Activated effector memory CD4-positive, alpha-beta T cell treated with Interleukin-2 at 50 U/mL for 16 hours (primary cell): ENCODE results near the gene TBC1D8.

ENCODE experiments used
- DNase-seq: peaks from one replicate; pipeline ENCODE4 v3.0.0-alpha.2; 2020

Gene TBC1D8

DNA sequence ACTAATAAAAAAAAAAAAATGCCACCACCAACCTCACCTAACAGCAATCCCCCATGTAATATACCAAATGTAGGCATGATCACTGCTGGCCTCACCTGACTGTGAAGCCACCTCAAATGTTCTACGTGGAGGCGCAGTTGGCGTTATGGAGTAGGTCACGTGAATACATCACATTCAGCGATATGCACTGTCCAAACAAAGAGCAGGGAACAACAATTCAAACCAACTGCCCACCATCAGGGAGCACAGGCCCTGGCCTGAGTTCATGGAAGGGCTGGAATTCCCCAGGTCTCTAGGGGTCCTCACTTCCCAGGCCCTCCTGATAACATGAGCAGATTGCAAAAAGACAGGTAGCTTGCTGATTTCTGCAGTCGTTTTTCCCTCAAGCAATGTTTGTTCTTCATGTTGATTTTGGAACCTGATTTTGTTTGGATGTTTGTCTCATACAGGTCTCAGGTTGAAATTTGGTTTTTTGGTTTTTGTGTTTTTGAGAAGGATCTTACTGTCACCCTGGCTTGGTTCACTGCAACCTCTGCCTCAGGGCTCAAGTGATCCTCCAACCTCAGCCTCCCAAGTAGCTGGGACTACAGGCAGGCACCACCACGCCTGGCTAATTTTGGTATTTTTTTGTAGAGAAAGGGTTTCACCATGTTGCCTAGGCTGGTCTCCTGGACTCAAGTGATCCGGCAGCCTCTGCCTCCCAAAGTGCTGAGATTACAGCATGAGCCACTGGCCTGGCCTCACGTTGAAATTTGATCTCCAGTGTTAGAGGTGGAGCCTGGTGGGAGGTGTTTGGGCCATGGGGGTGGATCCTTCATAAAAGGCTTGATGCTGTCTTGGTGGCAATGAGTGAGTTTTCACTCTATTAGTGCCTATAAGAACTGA, 15.5 kb downstream of the TBC1D8 start:
- DNase-seq: no peak

DNA sequence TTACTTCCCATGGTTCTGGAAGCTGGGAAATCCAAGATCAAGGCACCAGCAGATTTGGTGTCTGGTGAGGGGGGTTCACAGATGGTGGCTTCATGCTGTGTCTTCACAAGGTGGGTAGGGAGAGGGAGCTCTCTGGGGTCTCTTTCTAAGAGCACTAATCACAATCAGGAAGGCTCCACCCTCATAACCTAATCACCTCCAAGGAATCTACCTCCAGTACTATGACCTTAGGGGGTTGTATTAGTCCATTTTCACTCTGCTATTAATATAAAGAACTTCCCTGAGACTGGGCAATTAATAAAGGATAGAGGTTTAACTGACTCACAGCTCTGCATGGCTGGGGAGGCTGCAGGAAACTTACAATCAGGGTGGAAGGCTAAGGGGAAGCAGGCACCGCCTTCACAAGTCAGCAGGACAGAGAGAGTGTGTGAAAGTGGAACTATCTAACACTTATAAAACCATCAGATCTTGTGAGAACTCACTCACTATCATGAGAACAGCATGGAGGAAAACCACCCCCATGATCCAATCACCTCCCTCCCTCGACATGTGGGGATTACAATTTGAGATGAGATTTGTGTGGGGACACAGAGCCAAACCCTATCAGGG, 17.6 kb downstream of the TBC1D8 start:
- no peak for DNase-seq

DNA sequence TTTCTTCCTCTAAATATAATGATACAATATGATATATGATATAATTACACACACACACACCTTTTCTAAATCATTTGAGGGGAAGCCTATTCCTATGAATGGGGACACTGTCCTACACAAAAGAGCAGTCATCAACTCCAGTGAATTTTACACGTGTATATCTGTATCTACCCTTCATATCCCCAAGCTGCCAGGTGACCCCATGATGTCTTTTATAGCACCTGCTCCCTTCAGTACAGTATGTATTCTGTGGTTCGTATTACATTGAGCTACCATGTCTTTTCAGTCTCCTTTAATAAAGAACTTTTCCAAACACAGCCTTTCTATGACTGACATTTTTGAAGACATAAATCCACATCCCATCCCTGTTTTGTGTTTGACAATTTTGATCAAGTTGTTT, 19.0 kb downstream of the TBC1D8 start:
- no peak for DNase-seq

DNA sequence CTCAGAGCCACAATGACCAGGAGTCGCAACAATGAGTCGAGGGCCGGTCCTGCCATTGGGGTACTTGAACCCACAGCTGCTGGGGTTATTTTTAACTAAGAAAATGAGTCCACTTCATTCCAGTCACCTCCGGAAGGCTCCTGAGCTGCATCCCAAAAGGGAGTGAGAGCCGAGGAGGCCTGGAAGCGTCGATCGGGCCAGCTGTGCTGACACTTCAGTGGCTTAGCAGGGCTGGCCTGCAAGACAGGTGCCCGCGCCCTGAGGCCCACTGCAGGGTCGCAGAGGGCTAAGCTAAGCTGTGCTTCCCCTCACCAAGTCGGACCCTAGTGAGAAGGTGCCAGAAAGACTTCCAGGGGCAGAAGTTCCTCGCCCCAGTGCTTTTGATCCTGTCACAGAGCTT, 21.1 kb downstream of the TBC1D8 start:
- DNase-seq: no peak

DNA sequence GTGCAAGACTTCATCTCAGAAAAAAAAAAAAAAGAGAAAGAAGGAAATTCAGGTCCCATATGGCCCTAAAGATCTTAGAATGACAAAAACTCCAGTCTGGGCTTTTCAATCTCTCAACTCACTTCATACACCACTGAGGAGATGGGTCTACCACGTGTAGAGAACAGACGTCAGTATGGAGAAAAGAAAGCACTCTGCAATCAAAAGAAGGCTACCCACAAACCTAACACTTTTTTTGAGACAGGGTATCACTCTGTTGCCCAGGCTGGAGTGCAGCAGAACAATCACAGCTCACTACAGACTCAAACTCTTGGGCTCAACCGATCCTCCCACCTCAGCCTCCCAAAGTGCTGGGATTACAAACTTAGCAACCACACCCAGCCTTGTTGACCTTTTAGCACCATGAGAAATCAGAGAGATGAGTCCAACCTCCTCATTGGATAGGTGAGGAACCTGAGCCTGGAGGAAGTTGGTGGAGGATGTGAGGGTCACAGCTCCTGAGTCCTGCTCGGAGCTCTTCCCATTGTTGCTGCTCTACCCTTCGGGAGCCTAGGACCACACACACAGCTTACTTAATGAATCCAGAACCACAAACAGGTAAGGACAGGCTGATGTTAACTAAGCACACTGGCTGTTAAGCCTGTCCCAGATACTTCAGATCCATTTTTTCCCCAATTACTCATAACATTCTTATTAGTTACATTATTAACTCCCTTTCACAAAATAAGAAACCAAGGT, 23.7 kb downstream of the TBC1D8 start:
- no peak for DNase-seq

DNA sequence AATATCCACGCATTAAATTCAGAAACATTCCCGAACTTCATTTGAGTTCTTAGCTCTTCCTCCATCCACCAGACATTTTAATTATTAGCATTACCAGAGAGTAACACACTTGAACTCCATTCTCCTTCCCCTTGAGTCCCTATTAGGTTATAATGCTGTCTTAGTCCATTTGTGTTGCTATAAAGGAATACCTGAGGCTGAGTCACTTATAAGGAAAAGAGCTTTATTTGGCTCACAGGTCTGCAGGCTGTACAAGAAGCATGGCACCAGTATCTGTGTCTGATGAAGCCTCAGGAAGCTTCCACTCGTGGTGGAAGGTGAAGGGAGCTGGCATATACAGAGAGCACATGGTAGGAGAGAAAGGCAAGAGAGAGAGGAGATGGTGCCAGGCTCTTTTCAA, 25.4 kb downstream of the TBC1D8 start:
- no peak for DNase-seq

DNA sequence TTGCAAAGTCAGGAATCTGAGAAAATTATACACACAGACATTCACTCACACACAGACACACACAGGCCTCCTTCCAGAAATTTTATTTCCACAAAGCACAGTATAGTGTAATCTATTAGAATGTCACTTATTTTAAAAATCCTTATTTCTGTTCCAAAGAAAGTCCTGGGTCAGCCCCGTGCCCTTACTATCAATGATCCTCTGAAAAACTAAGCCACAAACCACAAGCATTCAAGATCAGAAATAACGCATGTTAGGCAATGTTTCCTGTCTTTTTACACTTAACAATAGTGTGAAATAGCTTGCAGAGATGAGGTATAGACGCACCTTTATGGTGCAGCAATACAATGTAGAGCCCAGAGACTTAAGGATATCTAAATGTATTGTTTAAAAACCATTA, 25.8 kb downstream of the TBC1D8 start:
- DNase-seq: no peak

DNA sequence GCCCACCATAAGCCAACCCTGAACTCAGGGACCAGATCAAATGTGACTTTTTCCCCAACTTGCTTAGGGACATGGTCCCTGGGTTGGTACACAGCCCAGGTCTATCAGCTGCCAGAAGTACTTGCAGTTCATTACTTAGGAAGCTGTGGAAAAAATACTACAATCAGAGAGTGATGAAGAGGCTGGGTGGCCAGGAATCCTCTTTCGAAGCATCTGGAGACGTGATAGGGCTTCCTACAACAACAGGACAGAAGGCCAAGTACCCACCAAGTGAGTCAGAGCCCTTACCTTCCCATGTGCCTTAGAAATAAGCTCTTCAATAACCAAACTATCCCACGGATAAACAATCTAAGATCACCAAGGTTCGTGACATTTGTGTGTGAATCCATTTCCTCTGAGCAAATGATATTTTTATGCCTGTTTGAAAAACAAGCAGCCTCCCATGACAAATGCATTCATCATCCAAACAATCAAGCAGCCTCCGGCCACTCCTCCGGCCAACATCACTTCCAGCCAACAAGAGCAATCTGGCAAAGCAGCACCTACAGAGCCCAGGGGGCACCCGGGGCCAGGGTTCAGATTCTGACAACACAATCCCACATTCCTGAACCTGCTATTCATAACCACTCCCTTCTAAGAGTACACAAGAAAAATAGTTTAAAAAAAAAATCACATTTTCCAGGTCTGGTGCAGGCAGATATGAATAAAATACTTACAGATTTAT, 26.4 kb downstream of the TBC1D8 start:
- DNase-seq: no peak

DNA sequence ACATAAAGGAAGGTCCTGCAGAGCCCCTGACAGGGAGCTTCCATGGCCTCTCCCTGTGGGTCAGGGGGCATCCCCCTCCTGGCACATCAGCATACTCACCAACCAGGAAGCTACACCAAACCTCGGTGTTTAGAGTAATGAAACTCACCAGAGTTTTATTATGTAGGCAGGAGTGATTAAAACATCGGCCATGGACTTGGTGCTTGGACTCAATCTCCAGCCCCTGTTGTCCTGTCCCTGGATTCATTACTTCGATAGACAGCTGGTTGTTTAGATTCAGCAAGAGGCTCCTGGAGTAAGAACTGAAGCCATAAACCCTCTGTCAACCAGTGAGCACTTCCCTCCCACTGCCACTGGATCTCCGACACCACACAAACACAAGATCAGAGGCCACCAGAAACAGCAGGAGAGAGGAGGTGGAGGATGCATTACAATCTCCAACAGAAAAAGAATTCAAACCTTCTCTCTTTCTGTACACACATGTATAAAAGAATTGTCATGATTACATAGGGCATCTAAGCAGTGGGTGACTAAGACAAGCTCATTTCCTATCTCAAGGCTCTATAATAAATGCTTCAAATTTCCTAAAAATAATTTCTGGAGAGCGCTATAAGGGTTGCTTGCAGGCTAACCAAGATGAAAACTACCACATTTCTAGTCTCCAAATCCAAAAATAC, 27.2 kb downstream of the TBC1D8 start:
- no peak for DNase-seq

DNA sequence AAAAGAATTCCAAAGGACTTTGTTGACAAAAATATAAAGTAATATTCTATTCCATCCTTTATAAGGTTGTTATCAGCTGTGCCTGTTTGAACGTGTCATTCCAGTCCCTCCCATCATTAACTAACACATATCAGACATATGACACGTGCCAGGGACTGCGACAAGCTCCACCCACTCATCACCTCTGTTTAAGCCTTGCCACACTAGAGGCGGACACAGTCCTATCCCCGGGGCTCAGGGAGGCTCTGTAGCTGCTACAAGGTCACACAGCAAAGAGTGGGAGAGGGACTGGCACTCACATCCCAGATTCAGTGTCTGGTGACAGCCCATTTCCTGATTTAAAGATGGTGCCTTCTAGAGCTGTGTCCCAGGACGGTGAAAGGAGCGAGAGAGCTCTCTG, 30.0 kb downstream of the TBC1D8 start:
- no peak for DNase-seq

DNA sequence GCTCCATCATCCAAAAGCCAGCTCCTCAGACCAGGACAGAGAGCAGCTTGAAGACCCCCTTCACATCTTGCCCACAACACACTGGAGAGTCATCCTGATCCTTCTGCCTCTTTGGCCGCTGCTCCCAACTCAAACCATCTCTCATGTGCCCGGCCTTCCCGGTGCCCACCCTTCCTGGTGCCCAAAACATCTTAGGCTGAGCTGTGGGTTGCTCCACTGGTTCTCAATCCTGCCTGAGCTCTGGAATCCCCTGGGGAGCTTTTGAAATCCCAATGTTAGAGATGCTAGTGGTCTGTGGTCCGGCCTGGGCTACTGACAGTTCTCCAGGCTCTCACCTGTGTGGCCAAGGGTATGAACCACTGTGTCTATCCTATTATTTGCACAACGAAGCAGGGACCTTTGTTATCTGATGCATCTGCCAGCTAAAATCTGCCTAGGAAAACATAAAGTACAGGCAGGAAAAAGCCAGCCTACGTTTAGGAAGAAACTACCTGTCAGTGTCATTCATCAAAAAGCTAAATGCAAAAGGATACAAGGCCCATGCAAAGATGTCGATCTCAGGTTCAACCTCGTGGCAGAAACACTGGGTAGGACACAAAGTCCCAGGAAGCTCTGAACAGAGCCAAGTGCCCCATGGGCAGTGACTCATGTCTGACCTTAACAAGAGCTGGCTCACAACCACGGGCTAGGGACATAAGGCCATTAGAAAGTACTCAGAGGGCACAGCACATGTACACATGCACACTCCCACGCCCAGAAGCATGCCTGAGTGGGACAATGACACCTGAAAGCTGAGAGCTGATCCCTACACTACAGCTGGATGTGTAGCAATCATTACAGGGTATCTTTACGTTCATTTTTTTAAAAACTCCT, 30.8 kb downstream of the TBC1D8 start:
- no peak for DNase-seq

DNA sequence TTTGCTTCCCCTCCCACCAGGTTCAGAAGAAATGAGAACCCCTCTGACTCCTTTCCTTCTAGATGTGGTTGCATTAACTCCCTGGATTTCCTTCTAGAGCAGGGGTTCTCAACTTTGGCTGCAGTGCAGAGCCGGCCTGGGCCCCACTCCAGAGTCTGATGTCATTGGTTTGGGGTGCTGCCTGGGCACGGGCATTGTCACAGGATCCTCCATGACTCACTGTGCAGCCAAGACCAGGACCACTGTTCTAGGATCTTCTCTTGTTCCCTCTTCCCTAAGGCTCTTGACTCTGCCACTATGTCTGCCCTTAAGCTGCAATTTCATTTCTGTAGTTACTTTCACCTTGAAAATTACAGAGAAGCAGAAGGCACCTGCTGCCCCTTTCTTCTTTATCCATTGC, 31.8 kb downstream of the TBC1D8 start:
- DNase-seq: no peak

DNA sequence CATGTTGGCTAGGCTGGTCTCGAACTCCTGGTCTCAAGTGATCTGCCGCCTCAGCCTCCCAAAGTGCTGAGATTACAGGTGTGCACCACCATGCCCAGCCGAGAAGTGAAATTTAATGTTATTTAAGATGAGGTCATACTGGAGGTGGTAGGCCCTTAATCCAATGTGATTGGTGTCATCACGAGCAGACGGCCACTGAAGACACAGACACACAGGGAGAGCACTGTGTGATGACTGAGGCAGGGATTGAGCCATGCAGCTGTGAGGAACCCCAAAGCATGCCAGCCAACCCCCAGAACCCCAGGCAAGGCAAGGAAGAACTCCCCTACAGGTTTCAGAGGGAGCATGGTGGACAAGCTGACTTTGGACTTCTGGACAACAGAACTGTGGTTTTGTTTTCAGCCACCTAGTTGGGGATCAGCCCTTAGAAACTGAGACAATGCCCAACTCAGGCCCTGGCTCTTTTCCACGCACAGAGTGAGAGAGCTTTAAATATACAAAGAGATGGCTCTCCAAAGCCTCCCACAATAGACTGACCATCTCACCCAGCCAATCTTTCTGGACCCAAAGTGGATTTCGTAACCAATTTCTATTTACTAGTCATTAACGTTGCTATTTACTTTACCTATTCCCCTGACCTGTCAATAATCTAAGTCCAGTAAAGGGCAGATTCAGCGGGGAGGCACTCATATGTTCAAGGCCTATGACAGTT, 34.2 kb downstream of the TBC1D8 start:
- no peak for DNase-seq

DNA sequence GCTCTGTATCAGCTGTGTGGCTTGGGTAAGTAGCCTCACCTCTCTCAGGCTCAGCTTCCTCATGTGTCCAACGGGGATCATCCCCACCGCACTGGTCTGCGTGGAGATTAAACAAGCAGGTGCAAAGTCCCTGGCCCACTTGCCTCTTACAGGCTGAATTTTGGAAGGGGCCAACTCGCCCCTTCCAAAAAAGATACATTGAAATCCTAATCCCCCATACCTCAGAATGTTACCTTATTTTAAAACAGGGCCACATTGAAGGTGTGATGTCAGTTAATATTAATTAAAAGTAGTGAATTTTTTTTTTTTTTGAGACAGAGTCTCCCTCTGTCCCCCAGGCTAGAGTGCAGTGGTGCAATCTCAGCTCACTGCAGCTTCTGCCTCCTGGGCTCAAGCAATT, 34.8 kb downstream of the TBC1D8 start:
- DNase-seq: no peak

DNA sequence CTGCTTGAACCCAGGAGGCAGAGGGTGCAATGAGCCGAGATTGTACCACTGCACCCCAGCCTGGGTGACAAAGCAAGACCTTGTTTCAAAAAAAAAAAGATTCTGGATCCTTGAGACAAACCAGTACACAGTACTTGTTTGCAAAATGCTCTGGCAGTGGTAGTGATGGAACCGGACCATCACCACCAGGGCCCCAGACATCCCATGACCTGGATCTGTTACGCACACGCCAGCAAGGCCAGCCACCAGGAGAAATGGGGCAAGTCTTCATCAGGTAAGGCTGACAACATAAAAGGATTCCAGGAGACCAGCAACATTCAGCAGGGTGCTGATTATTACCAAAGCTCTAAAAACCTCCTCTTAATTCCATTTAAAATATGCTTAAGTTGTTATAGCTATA, 35.5 kb downstream of the TBC1D8 start:
- no peak for DNase-seq

DNA sequence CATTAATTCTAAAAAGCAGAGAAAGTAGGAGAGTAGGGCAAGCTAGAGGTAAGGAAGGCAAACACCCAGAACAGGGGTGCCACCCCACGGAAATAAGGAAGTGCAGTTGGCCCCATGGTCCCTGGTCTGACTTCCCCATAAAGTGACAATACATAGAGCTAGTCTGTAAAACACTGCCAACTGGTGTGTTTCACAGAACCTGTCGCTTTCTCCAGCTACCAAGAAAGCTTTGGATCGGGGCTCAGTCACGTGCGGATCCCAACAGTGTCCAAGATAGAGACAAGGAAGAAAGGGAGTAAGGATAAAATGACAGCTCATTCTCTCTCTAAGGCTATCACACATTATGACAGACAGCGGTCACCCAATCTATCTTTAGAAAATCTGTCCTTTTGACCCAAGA, 36.4 kb downstream of the TBC1D8 start:
- no peak for DNase-seq

DNA sequence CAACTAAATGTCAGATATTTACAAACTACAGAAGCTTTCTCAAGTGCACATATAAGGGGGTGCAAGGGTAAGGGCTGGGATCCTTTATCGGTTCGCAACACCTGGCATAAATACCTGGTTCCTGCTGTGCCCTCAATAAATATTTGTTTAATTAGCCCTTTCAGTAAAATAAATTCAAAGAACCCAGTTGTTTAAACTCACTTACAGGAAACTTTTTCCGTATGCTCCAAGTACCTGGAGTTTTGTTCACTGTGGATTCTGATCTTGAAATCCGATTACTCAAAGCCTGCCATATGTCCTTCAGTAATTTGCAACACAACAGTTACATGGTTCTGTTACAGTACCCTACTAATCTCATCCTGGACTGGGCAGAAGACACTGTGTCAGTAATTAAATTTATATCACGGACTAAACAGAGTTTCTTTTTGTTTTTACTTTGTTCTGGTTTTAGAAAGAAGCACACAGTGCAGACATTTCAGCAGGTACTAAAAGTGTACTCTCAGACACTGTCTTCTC, 36.9 kb downstream of the TBC1D8 start:
- no peak for DNase-seq

DNA sequence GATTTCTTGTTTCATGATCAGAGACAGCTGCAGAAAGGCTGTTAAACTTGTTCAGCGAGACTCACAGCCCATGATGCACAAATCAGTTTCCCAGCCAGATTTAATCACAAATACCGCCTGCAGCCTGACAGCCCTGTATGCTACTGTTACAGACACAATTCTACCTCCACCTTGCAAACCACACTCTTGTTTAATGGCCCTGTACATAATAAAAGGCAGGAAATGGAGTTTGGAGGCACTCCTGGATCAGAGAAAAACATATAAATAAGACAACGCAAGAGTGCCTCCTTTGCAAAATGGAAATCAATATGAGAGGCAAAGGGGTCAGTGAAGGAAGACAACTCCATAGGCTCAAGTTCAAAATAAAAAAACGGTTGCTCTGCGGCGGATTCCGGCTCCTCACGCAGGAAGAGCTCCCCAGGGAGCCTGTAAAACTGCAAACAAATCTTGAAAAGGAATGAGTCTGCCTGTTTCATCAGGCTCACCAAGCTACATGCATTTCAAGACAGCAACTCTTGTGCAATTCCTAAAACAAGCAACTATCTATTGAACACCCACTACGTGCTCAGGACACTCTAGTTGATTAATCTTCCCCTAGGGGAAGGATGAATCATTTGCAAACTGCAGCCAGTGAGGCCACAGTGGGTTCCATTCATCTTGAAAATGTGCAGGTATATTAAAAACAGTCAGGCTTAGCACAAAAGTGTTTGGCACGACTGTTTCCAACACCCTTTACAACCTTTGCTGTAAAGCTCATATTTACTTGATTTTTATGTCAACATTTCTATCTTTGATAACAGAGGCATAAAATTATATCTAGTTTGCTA, 37.5 kb downstream of the TBC1D8 start:
- DNase-seq: no peak

DNA sequence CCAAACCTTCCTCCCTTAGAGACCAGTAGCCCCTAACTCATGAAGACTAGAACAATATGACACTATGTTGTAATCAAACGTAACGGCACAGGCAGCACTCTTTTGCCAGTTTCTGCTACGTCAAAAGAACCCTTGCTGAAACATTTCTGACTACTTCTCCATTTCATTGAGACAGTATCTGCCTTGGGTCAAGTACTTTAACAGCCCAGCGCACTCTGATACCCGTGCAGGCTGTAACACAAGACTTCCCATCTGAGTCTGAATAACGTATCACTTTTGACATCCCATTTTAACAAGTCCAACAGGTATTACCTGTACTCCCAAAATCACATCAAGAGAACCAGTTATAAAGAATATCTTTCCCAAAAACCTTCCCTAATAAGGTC, 38.4 kb downstream of the TBC1D8 start:
- no peak for DNase-seq
